ENCODE results near the gene GPR55.

Gene GPR55

DNA sequence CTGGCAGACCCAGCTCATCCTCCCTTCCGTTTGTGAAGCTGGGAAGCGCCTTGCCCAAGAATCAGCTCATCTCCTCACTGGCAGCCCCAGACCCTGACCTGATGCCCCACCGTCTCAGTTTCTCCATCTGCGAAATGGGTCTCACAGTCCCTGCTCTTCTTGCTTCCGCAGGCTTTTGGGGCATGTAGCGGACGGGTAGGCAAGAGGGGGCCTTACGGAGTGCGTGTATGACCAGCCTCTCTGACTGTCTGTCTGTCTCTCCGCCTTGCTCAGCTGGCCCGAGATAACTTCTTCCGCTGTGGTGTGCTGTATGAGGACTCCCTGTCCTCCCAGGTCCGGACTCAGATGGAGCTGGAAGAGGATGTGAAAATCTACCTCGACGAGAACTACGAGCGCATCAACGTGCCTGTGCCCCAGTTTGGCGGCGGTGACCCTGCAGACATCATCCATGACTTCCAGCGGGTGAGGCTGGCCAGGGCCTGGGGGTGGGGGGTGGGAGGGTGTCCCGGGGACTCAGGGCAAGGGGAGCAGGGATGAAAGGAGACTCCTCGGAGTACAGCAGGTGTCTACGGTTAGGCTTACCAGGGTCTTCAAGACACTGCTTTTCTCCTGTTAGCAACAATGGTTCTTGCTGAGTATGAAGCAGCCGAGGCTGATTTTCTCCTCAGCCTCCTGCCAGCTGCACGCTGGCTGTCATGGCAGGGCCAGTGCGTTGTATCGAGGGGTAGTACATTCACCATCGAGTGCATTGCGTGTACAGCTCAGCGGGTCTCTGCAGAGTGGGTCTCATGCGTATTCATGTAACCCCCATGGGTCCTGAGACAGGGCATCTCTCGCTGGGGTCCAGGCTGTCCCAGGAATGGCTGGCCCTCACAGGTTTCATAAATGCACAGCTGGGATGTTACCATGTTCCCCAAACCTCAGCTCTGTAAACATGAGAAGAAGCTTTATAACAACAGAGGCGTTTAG, 49.4 kb downstream of the GPR55 start:
- H3K4me1 ChIP-seq (ENCODE audit: control insufficient read depth in 5 of 5, insufficient read depth in 5 of 5, low read length in 5 of 5) = peaks cover 0 to 14% (median 0%) of the 10 kb centered on the region in 5 donors
- no peak overlapping the region for H3K9ac ChIP-seq (ENCODE audit: low read length in 5 of 5)
- peaks cover 0 to 20% (median 16%) of the 10 kb centered on the region in 5 donors for H3K36me3 ChIP-seq (ENCODE audit: control insufficient read depth in 5 of 5, insufficient read depth in 5 of 5, low read length in 5 of 5)
- no peak overlapping the region for H3K27ac ChIP-seq (ENCODE audit: low read depth, low read length)
- H3K9me3 ChIP-seq (ENCODE audit: control insufficient read depth in 5 of 5, low read length in 5 of 5) = no peaks in the 10 kb centered on the region
- no peak overlapping the region for H3K4me3 ChIP-seq (ENCODE audit: low read depth in 1 of 5, low read length in 5 of 5)
- peaks cover 0 to 3% (median 0%) of the 10 kb centered on the region in 5 donors for H3K27me3 ChIP-seq (ENCODE audit: control insufficient read depth in 5 of 5, insufficient read depth in 4 of 5, low read length in 5 of 5)

DNA sequence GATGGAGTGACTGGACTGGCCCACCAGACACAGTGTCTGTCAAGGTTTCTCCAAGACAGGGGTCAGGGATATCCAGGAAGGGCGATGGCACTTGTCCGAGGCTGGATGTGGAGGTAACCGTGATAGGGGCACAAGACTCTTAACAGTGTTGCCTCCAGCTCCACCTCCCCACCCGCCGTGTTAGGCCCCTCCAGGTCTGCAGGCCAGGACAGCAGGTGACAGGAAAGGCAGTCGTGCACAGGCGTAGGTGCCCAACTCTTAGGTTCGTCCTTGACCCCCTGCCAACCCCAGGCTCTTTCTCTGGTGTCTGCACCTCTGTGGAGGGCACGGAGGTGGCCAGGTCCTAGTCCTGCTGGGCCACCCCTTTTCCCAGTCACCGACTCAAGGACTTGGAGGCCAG, 50.2 kb downstream of the GPR55 start:
- Histone ChIP-seq H3K9ac (ENCODE audit: low read length in 5 of 5) (no peak overlapping the region), H3K27ac (ENCODE audit: low read depth, low read length) (no peak overlapping the region)

DNA sequence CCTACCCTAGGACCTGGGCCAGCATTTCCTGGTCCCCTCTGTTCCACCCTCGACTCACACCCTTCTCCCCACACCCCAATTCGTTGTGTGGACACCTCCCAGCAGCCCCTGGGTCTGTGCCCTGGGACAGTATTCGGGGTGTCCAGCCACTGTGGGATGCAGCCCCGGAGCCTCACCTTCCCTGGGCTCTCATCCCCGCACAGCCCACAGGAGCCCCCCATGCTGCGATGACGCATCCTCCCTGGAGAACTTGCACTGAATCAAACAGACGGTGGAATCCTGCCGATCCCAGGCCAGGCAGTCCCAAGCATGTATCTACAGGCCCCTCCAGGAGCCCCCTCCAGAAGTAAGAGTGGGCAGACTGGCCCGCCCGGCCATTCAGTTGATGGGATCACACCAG, 50.6 kb downstream of the GPR55 start:
- no peak overlapping the region for H3K27ac ChIP-seq (ENCODE audit: low read depth, low read length)
- no peak overlapping the region for H3K9ac ChIP-seq (ENCODE audit: low read length in 5 of 5)
- peaks cover 0 to 26% (median 4%) of the 10 kb centered on the region in 5 donors for H3K4me1 ChIP-seq (ENCODE audit: control insufficient read depth in 5 of 5, insufficient read depth in 5 of 5, low read length in 5 of 5)
- peaks cover 0 to 20% (median 16%) of the 10 kb centered on the region in 5 donors for H3K36me3 ChIP-seq (ENCODE audit: control insufficient read depth in 5 of 5, insufficient read depth in 5 of 5, low read length in 5 of 5)
- no peaks in the 10 kb centered on the region for H3K9me3 ChIP-seq (ENCODE audit: control insufficient read depth in 5 of 5, low read length in 5 of 5)
- H3K4me3 ChIP-seq (ENCODE audit: low read depth in 1 of 5, low read length in 5 of 5) = no peak overlapping the region
- H3K27me3 ChIP-seq (ENCODE audit: control insufficient read depth in 5 of 5, insufficient read depth in 4 of 5, low read length in 5 of 5) = peaks cover 0 to 3% (median 0%) of the 10 kb centered on the region in 5 donors

More for the DNA sequence above, 50.2 kb downstream of the GPR55 start:
- peaks cover 0 to 3% (median 0%) of the 10 kb centered on the region in 5 donors for H3K27me3 ChIP-seq (ENCODE audit: control insufficient read depth in 5 of 5, insufficient read depth in 4 of 5, low read length in 5 of 5)
- no peak overlapping the region for H3K4me3 ChIP-seq (ENCODE audit: low read depth in 1 of 5, low read length in 5 of 5)
- peaks cover 0 to 22% (median 4%) of the 10 kb centered on the region in 5 donors for H3K4me1 ChIP-seq (ENCODE audit: control insufficient read depth in 5 of 5, insufficient read depth in 5 of 5, low read length in 5 of 5)
- no peaks in the 10 kb centered on the region for H3K9me3 ChIP-seq (ENCODE audit: control insufficient read depth in 5 of 5, low read length in 5 of 5)
- peaks cover 0 to 20% (median 16%) of the 10 kb centered on the region in 5 donors for H3K36me3 ChIP-seq (ENCODE audit: control insufficient read depth in 5 of 5, insufficient read depth in 5 of 5, low read length in 5 of 5)

DNA sequence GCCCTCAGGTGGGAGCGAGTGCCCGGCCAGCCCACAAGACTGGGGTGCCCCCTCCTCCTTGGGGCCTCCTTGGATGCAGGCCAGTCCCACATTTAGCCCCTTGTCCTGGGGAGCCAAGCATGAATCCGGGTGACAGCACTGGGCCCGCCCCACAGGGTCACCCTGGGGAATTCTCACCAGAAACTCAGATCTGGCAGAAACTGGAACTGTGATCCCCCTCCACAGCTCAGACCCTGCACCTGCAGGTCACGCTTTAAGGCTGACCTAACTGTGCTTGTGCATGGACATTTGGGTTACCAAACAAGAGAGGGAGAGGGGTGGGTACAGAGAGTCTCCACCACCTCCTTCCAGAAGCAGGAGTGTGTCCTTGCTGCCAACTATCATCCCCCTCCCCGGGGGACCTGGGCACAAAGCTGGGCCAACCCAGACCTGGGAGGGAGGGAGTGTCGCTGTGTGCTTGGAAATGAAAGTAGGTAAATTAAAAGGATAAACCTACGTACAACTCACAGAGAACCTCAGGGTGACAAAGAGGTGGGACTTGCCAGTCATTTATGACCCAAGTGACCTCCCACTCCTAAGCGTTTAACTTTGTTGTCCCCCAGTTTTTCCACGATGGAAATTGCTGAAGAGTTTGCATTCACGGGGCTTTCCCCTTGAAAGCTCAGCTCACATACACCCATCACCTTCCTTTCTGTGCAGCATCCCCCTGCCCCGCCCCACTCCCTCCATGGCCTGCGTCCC, 51.2 kb downstream of the GPR55 start:
- peaks cover 0 to 20% (median 16%) of the 10 kb centered on the region in 5 donors for H3K36me3 ChIP-seq (ENCODE audit: control insufficient read depth in 5 of 5, insufficient read depth in 5 of 5, low read length in 5 of 5)
- no peak overlapping the region for H3K9ac ChIP-seq (ENCODE audit: low read length in 5 of 5)

DNA sequence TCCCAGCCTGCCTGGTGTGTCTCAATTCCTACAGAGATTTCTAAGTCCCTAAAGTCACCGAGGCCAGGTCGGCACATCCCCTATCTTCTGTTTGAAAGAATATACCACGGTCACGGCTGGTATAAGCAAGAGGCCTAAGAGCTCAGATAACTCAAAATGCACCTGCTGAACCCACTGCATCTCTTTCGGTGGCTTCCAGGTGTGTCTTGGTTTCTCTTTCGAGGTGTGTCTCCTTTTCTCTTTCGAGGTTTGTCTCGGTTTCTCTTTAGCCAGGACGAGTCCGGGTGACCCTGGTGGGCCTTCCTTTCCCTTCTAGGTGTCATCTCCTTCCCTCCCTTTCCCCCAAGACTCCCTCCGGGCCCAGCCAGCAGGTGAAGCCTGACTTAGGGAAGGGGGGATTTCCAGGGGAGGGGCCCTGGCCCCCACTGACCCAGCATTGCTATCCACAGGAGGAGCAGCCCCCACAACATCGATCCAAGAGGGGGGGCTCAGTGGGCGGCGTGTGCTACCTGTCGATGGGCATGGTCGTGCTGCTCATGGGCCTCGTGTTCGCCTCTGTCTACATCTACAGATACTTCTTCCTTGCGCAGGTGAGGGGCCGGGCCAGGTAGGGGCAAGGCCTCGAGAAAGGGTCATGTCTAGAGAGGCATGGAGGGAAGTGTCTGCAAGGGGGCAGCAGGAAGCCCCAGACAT, 51.9 kb downstream of the GPR55 start:
- Histone ChIP-seq H3K27me3 (ENCODE audit: control insufficient read depth in 5 of 5, insufficient read depth in 4 of 5, low read length in 5 of 5) (peaks cover 0 to 3% (median 0%) of the 10 kb centered on the region in 5 donors), H3K36me3 (ENCODE audit: control insufficient read depth in 5 of 5, insufficient read depth in 5 of 5, low read length in 5 of 5) (peaks cover 0 to 20% (median 16%) of the 10 kb centered on the region in 5 donors), H3K9ac (ENCODE audit: low read length in 5 of 5) (no peak overlapping the region), H3K4me1 (ENCODE audit: control insufficient read depth in 5 of 5, insufficient read depth in 5 of 5, low read length in 5 of 5) (peaks cover 0 to 30% (median 4%) of the 10 kb centered on the region in 5 donors), H3K27ac (ENCODE audit: low read depth, low read length) (no peak overlapping the region), H3K4me3 (ENCODE audit: low read depth in 1 of 5, low read length in 5 of 5) (no peak overlapping the region), H3K9me3 (ENCODE audit: control insufficient read depth in 5 of 5, low read length in 5 of 5) (no peaks in the 10 kb centered on the region)

More for the DNA sequence above, 51.2 kb downstream of the GPR55 start:
- peaks cover 0 to 26% (median 4%) of the 10 kb centered on the region in 5 donors for H3K4me1 ChIP-seq (ENCODE audit: control insufficient read depth in 5 of 5, insufficient read depth in 5 of 5, low read length in 5 of 5)
- peaks cover 0 to 3% (median 0%) of the 10 kb centered on the region in 5 donors for H3K27me3 ChIP-seq (ENCODE audit: control insufficient read depth in 5 of 5, insufficient read depth in 4 of 5, low read length in 5 of 5)
- no peak overlapping the region for H3K4me3 ChIP-seq (ENCODE audit: low read depth in 1 of 5, low read length in 5 of 5)
- no peak overlapping the region for H3K27ac ChIP-seq (ENCODE audit: low read depth, low read length)
- no peaks in the 10 kb centered on the region for H3K9me3 ChIP-seq (ENCODE audit: control insufficient read depth in 5 of 5, low read length in 5 of 5)

DNA sequence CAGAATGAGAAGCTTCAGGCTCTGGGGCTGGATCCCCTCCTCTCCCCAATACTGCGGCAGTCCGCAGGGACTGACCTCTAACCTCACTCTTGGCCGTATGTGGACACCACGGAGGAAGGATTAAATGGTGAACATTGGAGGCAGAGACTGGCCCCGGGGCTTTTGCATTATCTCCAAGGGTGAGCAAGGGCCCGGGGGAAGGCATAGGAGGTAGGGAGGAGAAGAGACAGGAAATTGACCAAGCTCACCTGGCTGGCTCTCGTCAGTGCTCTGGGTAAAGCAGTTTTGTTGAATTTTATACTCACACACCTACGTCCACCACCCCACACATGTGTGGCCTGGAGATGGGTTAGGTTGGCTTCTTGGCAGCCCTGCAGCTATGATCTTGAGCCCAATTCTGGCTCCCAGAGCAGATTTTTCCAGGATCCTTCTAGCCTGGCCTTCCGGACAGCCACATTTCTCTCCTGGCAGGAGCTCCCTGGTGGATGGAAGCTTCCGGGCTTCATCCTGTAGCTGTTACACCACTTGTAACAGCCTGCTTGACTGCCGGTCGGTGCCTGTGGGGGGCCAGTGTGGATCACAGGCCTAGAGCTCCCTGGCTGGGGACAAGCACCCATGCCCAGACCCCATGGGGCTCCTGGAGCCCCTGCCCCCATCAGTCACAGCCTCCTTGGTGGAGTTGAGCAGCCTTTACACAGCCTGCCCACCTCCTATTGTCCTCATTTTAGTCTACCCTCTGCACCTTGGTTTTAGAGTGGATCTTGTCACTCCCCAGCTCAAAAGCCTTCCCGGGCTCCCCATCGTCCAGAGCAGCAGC, 52.7 kb downstream of the GPR55 start:
- H3K9me3 ChIP-seq (ENCODE audit: control insufficient read depth in 5 of 5, low read length in 5 of 5) = no peaks in the 10 kb centered on the region
- H3K4me1 ChIP-seq (ENCODE audit: control insufficient read depth in 5 of 5, insufficient read depth in 5 of 5, low read length in 5 of 5) = peaks cover 0 to 31% (median 4%) of the 10 kb centered on the region in 5 donors
- H3K27ac ChIP-seq (ENCODE audit: low read depth, low read length) = no peak overlapping the region
- no peak overlapping the region for H3K9ac ChIP-seq (ENCODE audit: low read length in 5 of 5)
- H3K36me3 ChIP-seq (ENCODE audit: control insufficient read depth in 5 of 5, insufficient read depth in 5 of 5, low read length in 5 of 5) = peaks cover 0 to 14% (median 8%) of the 10 kb centered on the region in 5 donors
- no peak overlapping the region for H3K4me3 ChIP-seq (ENCODE audit: low read depth in 1 of 5, low read length in 5 of 5)
- H3K27me3 ChIP-seq (ENCODE audit: control insufficient read depth in 5 of 5, insufficient read depth in 4 of 5, low read length in 5 of 5) = peaks cover 0 to 3% (median 0%) of the 10 kb centered on the region in 5 donors

DNA sequence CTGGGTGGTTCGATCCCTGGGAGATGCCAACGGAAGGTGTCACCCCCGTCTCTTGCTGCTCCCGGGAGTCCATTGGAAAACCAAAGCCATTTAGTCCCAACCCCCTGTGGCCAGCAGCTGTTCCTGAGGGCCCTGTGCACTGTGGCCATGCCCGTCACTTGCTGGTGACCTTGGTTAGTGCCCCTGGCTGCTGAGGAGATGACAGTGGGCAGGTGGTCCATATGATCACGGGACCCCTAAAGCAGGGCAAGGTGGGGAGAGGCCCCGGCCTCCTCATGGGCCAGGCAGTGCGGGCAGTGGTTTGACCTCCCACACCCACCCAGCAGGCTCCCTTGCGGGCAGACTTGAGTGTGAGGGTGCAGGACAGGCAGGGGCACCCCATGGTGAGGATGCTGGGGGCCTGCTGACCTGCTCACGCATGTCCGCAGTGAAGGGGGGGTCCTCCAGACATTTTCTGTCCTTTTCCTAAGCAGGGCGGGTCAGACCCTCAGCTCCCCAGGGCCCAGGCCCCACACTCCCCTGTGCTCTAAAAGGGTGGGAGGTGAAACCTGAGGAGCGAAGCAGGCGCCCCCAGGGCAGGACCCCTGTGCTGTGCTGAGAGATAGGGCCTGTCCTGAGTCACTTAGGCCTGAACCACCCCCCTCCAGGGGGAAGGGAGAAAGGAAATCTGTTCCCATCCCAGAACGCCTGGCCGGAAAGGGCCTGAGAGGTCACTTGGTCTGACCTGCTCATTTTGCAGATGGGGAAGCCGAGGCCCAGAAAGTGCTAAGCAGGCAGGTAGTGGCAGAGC, 53.5 kb downstream of the GPR55 start:
- Histone ChIP-seq H3K4me3 (ENCODE audit: low read depth in 1 of 5, low read length in 5 of 5) (no peak overlapping the region), H3K9me3 (ENCODE audit: control insufficient read depth in 5 of 5, low read length in 5 of 5) (no peaks in the 10 kb centered on the region), H3K27me3 (ENCODE audit: control insufficient read depth in 5 of 5, insufficient read depth in 4 of 5, low read length in 5 of 5) (peaks cover 0 to 3% (median 0%) of the 10 kb centered on the region in 5 donors), H3K27ac (ENCODE audit: low read depth, low read length) (no peak overlapping the region), H3K36me3 (ENCODE audit: control insufficient read depth in 5 of 5, insufficient read depth in 5 of 5, low read length in 5 of 5) (peaks cover 0 to 8% (median 4%) of the 10 kb centered on the region in 5 donors), H3K9ac (ENCODE audit: low read length in 5 of 5) (no peak overlapping the region), H3K4me1 (ENCODE audit: control insufficient read depth in 5 of 5, insufficient read depth in 5 of 5, low read length in 5 of 5) (peaks cover 1 to 37% (median 10%) of the 10 kb centered on the region in 5 donors)

DNA sequence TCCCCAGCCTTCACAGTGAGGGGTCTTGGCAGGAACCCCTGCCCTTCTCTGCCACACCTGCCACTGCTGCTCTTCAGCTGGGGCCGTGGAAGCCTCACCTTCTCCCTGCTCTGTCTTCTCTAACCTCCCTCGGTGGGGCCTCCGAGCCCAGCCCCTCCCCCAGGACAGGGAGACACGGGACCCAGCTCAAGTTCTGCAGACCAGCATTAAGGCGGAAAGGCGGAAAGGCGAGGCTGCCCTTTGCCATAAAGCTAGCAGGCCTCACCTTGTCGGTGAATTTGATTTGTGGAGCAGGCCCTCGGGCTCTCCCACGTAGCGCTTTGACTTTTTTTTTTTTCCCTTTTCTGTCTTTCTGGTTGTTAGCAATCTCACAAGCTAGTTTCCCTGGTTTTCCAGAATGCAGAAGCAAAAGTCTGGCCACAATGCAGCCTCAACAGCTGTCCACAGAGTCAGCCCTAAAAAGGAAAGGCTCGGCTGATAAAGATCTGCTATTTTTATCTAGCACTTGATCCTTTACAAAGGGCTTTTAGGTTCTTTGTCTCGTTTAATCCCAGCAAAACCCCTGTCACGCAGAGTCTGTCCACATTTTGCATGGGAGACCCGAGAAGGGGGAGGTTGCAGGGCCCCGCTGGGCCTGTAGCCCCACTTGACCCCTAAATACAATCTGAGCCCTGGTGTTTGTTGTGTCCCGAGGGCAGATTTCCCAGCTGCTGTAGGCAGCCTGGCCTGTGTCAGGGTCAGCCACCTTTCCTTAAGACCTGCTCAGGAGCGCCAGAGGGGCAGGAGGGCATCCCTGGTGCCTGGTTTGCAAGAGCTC, 54.3 kb downstream of the GPR55 start:
- peaks cover 0 to 3% (median 0%) of the 10 kb centered on the region in 5 donors for H3K27me3 ChIP-seq (ENCODE audit: control insufficient read depth in 5 of 5, insufficient read depth in 4 of 5, low read length in 5 of 5)
- H3K4me1 ChIP-seq (ENCODE audit: control insufficient read depth in 5 of 5, insufficient read depth in 5 of 5, low read length in 5 of 5) = peaks cover 1 to 37% (median 15%) of the 10 kb centered on the region in 5 donors
- H3K36me3 ChIP-seq (ENCODE audit: control insufficient read depth in 5 of 5, insufficient read depth in 5 of 5, low read length in 5 of 5) = peaks cover 0 to 4% (median under 1%) of the 10 kb centered on the region in 5 donors
- no peak overlapping the region for H3K9ac ChIP-seq (ENCODE audit: low read length in 5 of 5)
- no peak overlapping the region for H3K4me3 ChIP-seq (ENCODE audit: low read depth in 1 of 5, low read length in 5 of 5)
- no peak overlapping the region for H3K27ac ChIP-seq (ENCODE audit: low read depth, low read length)
- no peaks in the 10 kb centered on the region for H3K9me3 ChIP-seq (ENCODE audit: control insufficient read depth in 5 of 5, low read length in 5 of 5)

Data from subcutaneous abdominal adipose tissue (tissue), 5 donors.